CD4-positive, alpha-beta T cell treated with Interleukin-6 for 4 hours (primary cell): ENCODE data around the gene ASPDH.
A peak's percentile ranks its signal among the peaks of the same experiment; 100 is the strongest.

Source experiments
- DNase-seq: peaks from one replicate; pipeline ENCODE4 v3.0.0-alpha.2; 2020; ENCODE audit warnings: mixed read lengths

ASPDH gene

GRCh38 chr19:50512999-50513745, 541 bp downstream of the ASPDH start:
- DNase-seq = no peak

- no peak for DNase-seq
Observed at GRCh38 chr19:50512112-50512998, 1.4 kb downstream of the ASPDH start.

- DNase-seq = peak; percentile 97
Observed at GRCh38 chr19:50511069-50511822, 2.5 kb downstream of the ASPDH start, which contains the start of gene JOSD2. Gene JOSD2 (minus strand): TSS chr19:50511191. CDS start chr19:50510431, 760 bp downstream.

- no peak for DNase-seq
Observed at GRCh38 chr19:50510700-50511068, 3.0 kb downstream of the ASPDH start.

- no peak for DNase-seq
Observed at GRCh38 chr19:50510121-50510670, 3.5 kb downstream of the ASPDH start.

- no peak for DNase-seq
Observed at GRCh38 chr19:50509366-50509765, 4.3 kb downstream of the ASPDH start.

GRCh38 chr19:50508843-50509190, 4.9 kb downstream of the ASPDH start:
- DNase-seq = no peak

- no peak for DNase-seq
Observed at GRCh38 chr19:50507376-50507775, 6.3 kb downstream of the ASPDH start.

- DNase-seq = no peak
Observed at GRCh38 chr19:50506700-50507099, 7.0 kb downstream of the ASPDH start.

- DNase-seq = no peak
Observed at GRCh38 chr19:50505856-50506611, 7.7 kb downstream of the ASPDH start.

GRCh38 chr19:50501568-50502475, 11.9 kb downstream of the ASPDH start:
- no peak for DNase-seq

- DNase-seq = no peak
Observed at GRCh38 chr19:50501186-50501567, 12.5 kb downstream of the ASPDH start.

- no peak for DNase-seq
Observed at GRCh38 chr19:50500753-50501151, 13.0 kb downstream of the ASPDH start.

- no peak for DNase-seq
Observed at GRCh38 chr19:50500060-50500752, 13.5 kb downstream of the ASPDH start.

- DNase-seq = no peak
Observed at GRCh38 chr19:50498219-50499056, 15.3 kb downstream of the ASPDH start.

- no peak for DNase-seq
Observed at GRCh38 chr19:50497022-50497405, 16.7 kb downstream of the ASPDH start.

- DNase-seq = no peak
Observed at GRCh38 chr19:50496189-50497021, 17.3 kb downstream of the ASPDH start.

- no peak for DNase-seq
Observed at GRCh38 chr19:50495020-50495531, 18.6 kb downstream of the ASPDH start.
